ENCODE data around the gene SELENON.

The SELENON gene

DNA sequence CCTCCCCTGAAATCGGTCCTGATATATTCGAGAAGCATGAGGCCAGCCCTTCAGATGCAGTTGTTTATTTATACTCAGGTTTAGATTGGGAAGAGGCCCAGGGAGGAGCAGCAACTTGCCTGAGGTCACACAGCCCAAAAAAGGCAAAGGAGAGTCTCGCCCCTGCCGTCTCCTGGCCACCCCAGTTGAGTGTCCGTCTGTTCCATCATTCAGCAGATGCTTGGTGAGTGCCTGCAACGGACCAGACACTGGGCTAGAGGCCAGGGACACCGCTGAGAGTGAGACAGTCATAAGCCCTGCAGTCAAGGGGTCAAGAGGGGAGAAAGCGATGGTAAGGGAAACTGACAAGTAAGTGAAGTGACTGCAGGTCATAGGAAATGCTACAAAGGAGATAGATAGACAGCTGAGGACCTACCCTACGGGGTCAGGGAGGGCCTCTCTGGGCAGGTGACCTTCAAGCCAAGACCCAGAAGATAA lies 15.4 kb upstream of the SELENON start:
- TF ChIP-seq, protein P1, sequence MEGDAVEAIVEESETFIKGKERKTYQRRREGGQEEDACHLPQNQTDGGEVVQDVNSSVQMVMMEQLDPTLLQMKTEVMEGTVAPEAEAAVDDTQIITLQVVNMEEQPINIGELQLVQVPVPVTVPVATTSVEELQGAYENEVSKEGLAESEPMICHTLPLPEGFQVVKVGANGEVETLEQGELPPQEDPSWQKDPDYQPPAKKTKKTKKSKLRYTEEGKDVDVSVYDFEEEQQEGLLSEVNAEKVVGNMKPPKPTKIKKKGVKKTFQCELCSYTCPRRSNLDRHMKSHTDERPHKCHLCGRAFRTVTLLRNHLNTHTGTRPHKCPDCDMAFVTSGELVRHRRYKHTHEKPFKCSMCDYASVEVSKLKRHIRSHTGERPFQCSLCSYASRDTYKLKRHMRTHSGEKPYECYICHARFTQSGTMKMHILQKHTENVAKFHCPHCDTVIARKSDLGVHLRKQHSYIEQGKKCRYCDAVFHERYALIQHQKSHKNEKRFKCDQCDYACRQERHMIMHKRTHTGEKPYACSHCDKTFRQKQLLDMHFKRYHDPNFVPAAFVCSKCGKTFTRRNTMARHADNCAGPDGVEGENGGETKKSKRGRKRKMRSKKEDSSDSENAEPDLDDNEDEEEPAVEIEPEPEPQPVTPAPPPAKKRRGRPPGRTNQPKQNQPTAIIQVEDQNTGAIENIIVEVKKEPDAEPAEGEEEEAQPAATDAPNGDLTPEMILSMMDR (IDR thresholded peaks at IDR 0.05; ENCODE audit: extremely low read depth, insufficient read depth, missing control alignments): no peak
- in situ Hi-C loops (cut with MboI; ENCODE audit: low pct_unique_long_range_greater_than_20kb, low sequenced_read_pairs, unreplicated experiment): no loop called here
- no peak for DNase-seq (ENCODE audit: low spot score)

DNA sequence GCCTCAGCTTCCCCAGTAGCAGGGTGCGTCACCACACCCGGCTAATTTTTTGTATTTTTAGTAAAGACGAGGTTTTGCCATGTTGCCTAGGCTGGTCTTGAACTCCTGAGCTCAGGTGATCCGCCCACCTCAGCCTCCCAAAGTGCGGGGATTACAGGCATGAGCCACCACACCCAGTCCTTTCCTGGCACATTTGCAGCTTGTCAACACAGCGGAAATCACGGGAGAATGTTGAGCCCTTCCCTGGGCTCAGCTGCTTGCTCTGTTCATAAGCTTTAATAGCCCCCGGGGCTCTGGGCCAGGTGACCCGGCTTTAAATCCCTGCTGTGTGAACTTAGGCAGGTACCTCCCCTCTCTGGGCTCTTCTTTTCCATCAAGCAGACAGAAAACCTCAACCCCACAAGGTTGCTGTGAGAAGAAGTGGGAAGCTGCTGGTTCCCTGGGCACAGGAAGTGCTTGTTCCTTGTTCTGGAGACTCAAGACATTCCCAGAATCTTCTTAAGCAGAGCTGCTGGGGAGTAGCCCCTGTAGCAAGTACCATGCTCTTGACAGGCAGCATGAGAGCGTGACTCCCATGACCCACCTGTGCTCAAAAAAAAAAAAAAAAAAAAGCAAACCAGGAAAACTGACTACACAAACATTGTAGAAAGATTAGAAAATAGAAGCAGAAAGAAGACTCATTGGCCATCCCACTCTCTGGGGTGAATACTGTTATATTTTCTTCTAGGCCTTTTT lies 14.5 kb upstream of the SELENON start:
- in situ Hi-C loops (cut with MboI; ENCODE audit: low pct_unique_long_range_greater_than_20kb, low sequenced_read_pairs, unreplicated experiment): no loop called here
- DNase-seq (ENCODE audit: low spot score): no peak
- TF ChIP-seq, protein P1 (IDR thresholded peaks at IDR 0.05; ENCODE audit: extremely low read depth, insufficient read depth, missing control alignments): no peak

GRCh38 chr1:25786887-25787759 lies 12.9 kb upstream of the SELENON start:
- in situ Hi-C loops (cut with MboI; ENCODE audit: low pct_unique_long_range_greater_than_20kb, low sequenced_read_pairs, unreplicated experiment): no loop called here
- DNase-seq (ENCODE audit: low spot score): no peak
- TF ChIP-seq, protein P1 (IDR thresholded peaks at IDR 0.05; ENCODE audit: extremely low read depth, insufficient read depth, missing control alignments): no peak

GRCh38 chr1:25787760-25788166 lies 12.2 kb upstream of the SELENON start:
- no peak for DNase-seq (ENCODE audit: low spot score)
- in situ Hi-C loops (cut with MboI; ENCODE audit: low pct_unique_long_range_greater_than_20kb, low sequenced_read_pairs, unreplicated experiment): no loop called here
- TF ChIP-seq, protein P1 (IDR thresholded peaks at IDR 0.05; ENCODE audit: extremely low read depth, insufficient read depth, missing control alignments): no peak

DNA sequence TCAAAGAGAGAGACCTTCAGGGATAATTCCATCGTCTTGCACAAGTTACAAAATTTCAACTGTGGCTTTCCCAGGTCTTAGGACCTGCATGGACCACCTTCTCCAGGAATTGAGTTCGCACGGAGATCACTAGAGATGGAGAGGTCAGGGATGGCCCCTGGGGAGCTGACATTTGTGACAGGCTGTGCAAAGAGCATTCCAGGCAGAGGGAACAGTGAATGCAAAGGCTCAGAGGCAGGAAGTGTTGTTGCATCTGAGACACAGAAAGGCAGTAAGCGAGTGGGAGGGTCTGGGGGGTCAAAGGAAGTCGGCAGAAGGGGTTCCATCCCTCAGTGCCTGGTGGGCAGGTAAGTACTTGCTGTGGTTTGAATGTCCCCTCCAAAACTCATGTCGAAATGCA lies 9.5 kb upstream of the SELENON start:
- TF ChIP-seq, protein P1 (IDR thresholded peaks at IDR 0.05; ENCODE audit: extremely low read depth, insufficient read depth, missing control alignments): no peak
- in situ Hi-C loops (cut with MboI; ENCODE audit: low pct_unique_long_range_greater_than_20kb, low sequenced_read_pairs, unreplicated experiment): no loop called here
- no peak for DNase-seq (ENCODE audit: low spot score)

GRCh38 chr1:25792115-25792514 lies 7.9 kb upstream of the SELENON start:
- in situ Hi-C loops (cut with MboI; ENCODE audit: low pct_unique_long_range_greater_than_20kb, low sequenced_read_pairs, unreplicated experiment): no loop called here
- TF ChIP-seq, protein P1 (IDR thresholded peaks at IDR 0.05; ENCODE audit: extremely low read depth, insufficient read depth, missing control alignments): no peak
- DNase-seq (ENCODE audit: low spot score): no peak
